H1 (cell line): ENCODE results near the gene NMNAT3. TPM values are rescaled to one million over a fixed set of nuclear protein-coding genes. Genes with fewer than 3 reads are reported as not detected.

Experiments used
- CTCF ChIA-PET: fragments of 300-600 bp; sonication (Branson Sonifier 250); formaldehyde crosslinking; loops from one replicate; lab custom pipeline; 2021; ENCODE audit not compliant: partially characterized antibody; lab: Charles Lee
- POLR2A ChIA-PET: fragments of 300-600 bp; sonication (Branson Sonifier 250); formaldehyde crosslinking; loops from one replicate; lab custom pipeline; 2021; ENCODE audit warnings: inconsistent platforms; ENCODE audit not compliant: partially characterized antibody; lab: Charles Lee
- DNase-seq, 2 experiments: peaks; one replicate each; pipeline versions ENCODE4 v3.0.0 to v3.0.0-alpha.2; 2010 to 2022; ENCODE audit warnings: low spot score in 2 of 2, low read depth in 1 of 2, mixed read lengths in 1 of 2
- FAIRE-seq: peaks from 2 replicates; lab custom pipeline; 2011; peaks lifted over from hg19 to GRCh38; lab: Jason Lieb, UNC
- H2AFZ ChIP-seq: 2 replicates; pipeline ENCODE4 v1.8.1; 2012; ENCODE audit warnings: low read length, inconsistent platforms
- H2AK5ac ChIP-seq: 2 replicates; pipeline ENCODE4 v1.6.1; 2013; ENCODE audit warnings: low read depth, low read length
- H2BK120ac ChIP-seq: replicated peaks from 2 replicates; pipeline ENCODE3; 2013; ENCODE audit warnings: low read depth, low read length, inconsistent platforms
- H2BK12ac ChIP-seq: 2 replicates; pipeline ENCODE4 v1.6.1; 2013; ENCODE audit warnings: low read depth, low read length
- H2BK15ac ChIP-seq: 2 replicates; pipeline ENCODE4 v1.6.1; 2013; ENCODE audit warnings: low read length
- H2BK20ac ChIP-seq: 2 replicates; pipeline ENCODE4 v1.6.1; 2013; ENCODE audit warnings: low read length
- H2BK5ac ChIP-seq: 2 replicates; pipeline ENCODE4 v1.6.1; 2013; ENCODE audit warnings: low read depth, low read length
- H3K14ac ChIP-seq: 2 replicates; pipeline ENCODE4 v1.6.1; 2013; ENCODE audit warnings: inconsistent platforms; ENCODE audit not compliant: insufficient read length
- H3K18ac ChIP-seq: 2 replicates; pipeline ENCODE4 v1.6.1; 2013; ENCODE audit warnings: low read length; ENCODE audit errors: extremely low read depth
- H3K23ac ChIP-seq: 2 replicates; pipeline ENCODE4 v1.6.1; 2013; ENCODE audit warnings: inconsistent platforms; ENCODE audit not compliant: insufficient read length
- H3K23me2 ChIP-seq: 2 replicates; pipeline ENCODE4 v1.6.1; 2013; ENCODE audit warnings: low read depth, low read length
- H3K27ac ChIP-seq: 2 replicates; pipeline ENCODE4 v1.6.1; 2011; ENCODE audit warnings: low read depth, low read length, inconsistent platforms
- H3K27me3 ChIP-seq, 4 experiments: replicated peaks in 1 of 4; 1 replicate in 1 of 4; 2 replicates in 3 of 4; pipeline versions ENCODE4 v1.6.1 to v1.8.1; 2011 to 2013; ENCODE audit warnings: low read length in 3 of 4, mild to moderate bottlenecking in 3 of 4, inconsistent platforms in 2 of 4, mixed read lengths in 2 of 4, moderate library complexity in 1 of 4; ENCODE audit not compliant: control insufficient read depth in 3 of 4, insufficient read depth in 3 of 4; ENCODE audit errors: extremely low read depth in 1 of 4
- H3K36me3 ChIP-seq, 4 experiments: 2 replicates each; pipeline versions ENCODE4 v1.6.1 to v1.8.1; 2011 to 2013; ENCODE audit warnings: mild to moderate bottlenecking in 4 of 4, low read length in 3 of 4, moderate library complexity in 2 of 4, control low read depth in 1 of 4, inconsistent platforms in 1 of 4; ENCODE audit not compliant: insufficient read depth in 4 of 4, control insufficient read depth in 2 of 4
- H3K4ac ChIP-seq: replicated peaks from 2 replicates; pipeline ENCODE3; 2013; ENCODE audit warnings: low read length, low read depth, mixed read lengths, inconsistent platforms; ENCODE audit not compliant: insufficient read length
- H3K4me1 ChIP-seq, 4 experiments: replicated peaks in 1 of 4; 1 replicate in 1 of 4; 2 replicates in 3 of 4; pipeline versions ENCODE4 v1.6.1 to v1.8.1; 2011 to 2013; ENCODE audit warnings: low read length in 3 of 4, inconsistent platforms in 2 of 4, mixed read lengths in 1 of 4; ENCODE audit not compliant: insufficient read depth in 4 of 4, control insufficient read depth in 3 of 4
- H3K4me2 ChIP-seq, 2 experiments: 2 replicates each; pipeline versions ENCODE4 v1.6.1 to v1.8.1; 2011 to 2013; ENCODE audit warnings: low read depth in 2 of 2, low read length in 2 of 2, control low read depth in 1 of 2, inconsistent platforms in 1 of 2, mild to moderate bottlenecking in 1 of 2; ENCODE audit not compliant: insufficient read depth in 1 of 2
- H3K4me3 ChIP-seq, 4 experiments: fragments of 200-600, 300-600 bp in 1 of 4; sonication (generic), shearing (Covaris generic), sonication (Bioruptor Twin) in 1 of 4; 2 replicates each; pipeline versions ENCODE4 v1.5.1 to v1.8.1; 2011 to 2016; ENCODE audit warnings: low read length in 4 of 4, low read depth in 3 of 4, control low read depth in 2 of 4, inconsistent platforms in 2 of 4, mild to moderate bottlenecking in 2 of 4, mixed read lengths in 1 of 4, moderate library complexity in 1 of 4; ENCODE audit not compliant: insufficient read depth in 2 of 4; ENCODE audit errors: extremely low read depth in 1 of 4
- H3K56ac ChIP-seq: replicated peaks from 2 replicates; pipeline ENCODE3; 2013; ENCODE audit warnings: low read depth, mild to moderate bottlenecking, mixed read lengths, low read length, inconsistent platforms; ENCODE audit not compliant: insufficient read length
- H3K79me1 ChIP-seq: 2 replicates; pipeline ENCODE4 v1.6.1; 2013; ENCODE audit warnings: low read depth, low read length, control low read depth
- H3K79me2 ChIP-seq, 2 experiments: 2 replicates each; pipeline versions ENCODE4 v1.6.1 to v1.8.1; 2012 to 2013; ENCODE audit warnings: low read length in 2 of 2, mild to moderate bottlenecking in 2 of 2, inconsistent platforms in 1 of 2; ENCODE audit not compliant: insufficient read depth in 2 of 2, control insufficient read depth in 1 of 2
- H3K9ac ChIP-seq, 4 experiments: replicated peaks in 1 of 4; 1 replicate in 1 of 4; 2 replicates in 3 of 4; pipeline versions ENCODE4 v1.6.1 to v1.8.1; 2011 to 2013; ENCODE audit warnings: low read depth in 3 of 4, low read length in 3 of 4, control low read depth in 2 of 4, mild to moderate bottlenecking in 2 of 4, moderate library complexity in 2 of 4, inconsistent platforms in 1 of 4; ENCODE audit errors: extremely low read depth in 1 of 4
- H3K9me3 ChIP-seq, 2 experiments: 2 replicates each; pipeline versions ENCODE4 v1.6.1 to v1.8.1; 2012 to 2013; ENCODE audit warnings: mild to moderate bottlenecking in 2 of 2, moderate library complexity in 2 of 2, control low read depth in 1 of 2, inconsistent platforms in 1 of 2, low read depth in 1 of 2, low read length in 1 of 2, mixed read lengths in 1 of 2; ENCODE audit not compliant: insufficient read depth in 2 of 2
- H4K20me1 ChIP-seq, 2 experiments: replicated peaks in 1 of 2; 2 replicates each; pipeline versions ENCODE3 to v1.8.1; 2011 to 2013; ENCODE audit warnings: inconsistent platforms in 2 of 2, low read length in 2 of 2, mild to moderate bottlenecking in 1 of 2; ENCODE audit not compliant: insufficient read depth in 2 of 2, control insufficient read depth in 1 of 2
- H4K5ac ChIP-seq: 2 replicates; pipeline ENCODE4 v1.6.1; 2013; ENCODE audit warnings: low read length, low read depth, mixed read lengths, inconsistent platforms; ENCODE audit not compliant: insufficient read length
- H4K8ac ChIP-seq: 2 replicates; pipeline ENCODE4 v1.8.0; 2013; ENCODE audit warnings: mild to moderate bottlenecking, moderate library complexity, low read length, inconsistent platforms; ENCODE audit not compliant: insufficient read depth; ENCODE audit errors: extremely low read depth
- H4K91ac ChIP-seq: replicated peaks from 2 replicates; pipeline ENCODE3; 2013; ENCODE audit warnings: low read length, mixed read lengths, inconsistent platforms; ENCODE audit not compliant: insufficient read length
- CHD1 ChIP-seq: IDR thresholded peaks from 2 replicates; pipeline ENCODE4 v1.6.1; 2012; ENCODE audit warnings: low read depth, low read length, improper control_type of control experiment
- CHD2 ChIP-seq: IDR thresholded peaks from 2 replicates; pipeline ENCODE4 v1.6.1; 2012; ENCODE audit warnings: low read length, improper control_type of control experiment
- E2F6 ChIP-seq: IDR thresholded peaks from 2 replicates; pipeline ENCODE4 v1.6.1; 2012; ENCODE audit warnings: inconsistent platforms
- EZH2 ChIP-seq: fragments of 200-600 bp; sonication (generic); IDR thresholded peaks from 2 replicates; pipeline ENCODE4 v1.7.1; 2012; ENCODE audit warnings: low read depth, mild to moderate bottlenecking, moderate library complexity, low read length, inconsistent platforms; ENCODE audit not compliant: severe bottlenecking
- FOSL1 ChIP-seq: IDR thresholded peaks from 2 replicates; pipeline ENCODE4 v1.6.1; 2011; ENCODE audit warnings: mild to moderate bottlenecking, low read depth, low read length, moderate library complexity; ENCODE audit not compliant: insufficient read depth
- HDAC2 ChIP-seq, 2 experiments: fragments of 300-600 bp in 1 of 2; sonication (generic) in 1 of 2; IDR thresholded peaks; 2 replicates each; pipeline ENCODE4 v1.6.1; 2011 to 2012; ENCODE audit warnings: low read depth in 2 of 2, low read length in 2 of 2, mild to moderate bottlenecking in 2 of 2, moderate library complexity in 2 of 2, borderline replicate concordance in 1 of 2, inconsistent platforms in 1 of 2
- KDM4A ChIP-seq: IDR thresholded peaks from one replicate; pipeline ENCODE4 v1.7.1; 2012; ENCODE audit warnings: low read depth, mild to moderate bottlenecking, moderate library complexity, low read length, inconsistent platforms; ENCODE audit not compliant: severe bottlenecking
- MAFK ChIP-seq: IDR thresholded peaks from 2 replicates; pipeline ENCODE4 v1.6.1; 2012; ENCODE audit warnings: low read depth, mild to moderate bottlenecking, improper control_type of control experiment, low read length
- SP4 ChIP-seq: IDR thresholded peaks from 2 replicates; pipeline ENCODE4 v1.6.1; 2012; ENCODE audit warnings: low read length, inconsistent platforms
- TCF12 ChIP-seq: IDR thresholded peaks from 2 replicates; pipeline ENCODE4 v1.6.1; 2011; ENCODE audit warnings: low read depth, mild to moderate bottlenecking, low read length
- WGBS, 2 experiments: shearing (Covaris generic) in 1 of 2; methylation state at CpG; one replicate each; pipeline versions ENCODE4 v1.1.6 to v1.1.7; 2013 to 2015; ENCODE audit warnings: low lambda C conversion rate in 2 of 2, mixed read lengths in 2 of 2, inconsistent platforms in 1 of 2, low coverage in 1 of 2, missing lambda C conversion rate in 1 of 2; ENCODE audit not compliant: insufficient replicate concordance in 2 of 2, insufficient coverage in 1 of 2, insufficient read length in 1 of 2; ENCODE audit errors: extremely low coverage in 1 of 2, missing lambda C conversion rate in 1 of 2; 5-methylcytosine and 5-hydroxymethylcytosine counted together
- polyA plus RNA-seq, 7 experiments: library from polyadenylated mRNA; depleted of rRNA in 3 of 7; stranded (reverse) in 5 of 7; unstranded in 2 of 7; fragments of >200 nt in 5 of 7; fragments of 200-250 nt in 2 of 7; gene quantifications; 1 replicate in 5 of 7; 2 replicates in 1 of 7; 4 replicates in 1 of 7; pipeline versions ENCODE4 v1.2.1 to v1.2.3, GENCODE V29; 2011 to 2013; ENCODE audit warnings: missing spikeins in 2 of 7, mixed read lengths in 2 of 7
- total RNA-seq: library from RNA; stranded (reverse); fragmentation: NEBNext Ultra II Directional; extraction: Animal tissue kit (Norgen Biotek cat#: 25700); gene quantifications from 2 replicates; pipeline ENCODE4 v1.2.1, GENCODE V29; 2021

The NMNAT3 gene
- total and polyA plus RNA-seq, 2 of the 8 experiments (the other 6 are each of a cell fraction or from before 2014, with no cell fraction given): 4.2 to 4.3 TPM

DNA sequence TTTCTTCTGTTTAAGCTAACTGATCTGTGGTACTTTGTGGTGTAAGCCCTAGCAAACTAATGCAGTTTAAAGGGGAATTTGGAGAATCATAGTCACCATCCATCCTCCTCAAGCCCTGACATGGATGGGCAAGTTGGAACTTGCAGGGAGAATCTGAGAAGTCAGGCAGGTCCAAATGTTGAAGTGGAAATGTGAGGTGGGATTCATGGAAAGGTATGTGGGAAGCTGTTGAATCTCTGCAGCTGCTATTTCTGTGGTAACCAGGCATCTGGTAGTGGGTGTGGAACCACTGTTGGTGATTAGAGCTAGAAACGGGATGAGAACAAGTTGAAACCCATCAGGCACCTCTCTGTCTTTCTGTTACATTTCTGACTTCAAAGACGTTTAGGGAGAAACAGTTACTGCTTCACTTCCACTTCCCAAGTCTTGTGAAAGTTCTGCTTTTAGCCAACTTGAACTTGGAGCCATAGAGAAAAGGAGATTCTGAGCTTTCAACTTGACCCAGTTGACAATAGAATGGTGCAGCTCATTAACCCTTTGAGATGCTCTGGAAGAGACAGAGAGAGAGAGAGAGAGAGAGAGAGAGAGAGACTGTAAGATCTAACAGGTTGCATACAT is 38.1 kb upstream of the NMNAT3 start:
- Histone ChIP-seq H3K4me3 (no peak overlapping the region), H3K18ac (no peak overlapping the region), H2AFZ (no peak overlapping the region), H3K79me2 (no peaks in the 10 kb centered on the region), H3K4ac (no peak overlapping the region), H3K9ac (no peak overlapping the region), H2BK120ac (no peak overlapping the region), H4K8ac (no peak overlapping the region), H3K27ac (no peak overlapping the region), H3K27me3 (no peaks in the 10 kb centered on the region), H4K5ac (no peak overlapping the region), H3K36me3 (no peaks in the 10 kb centered on the region), H3K79me1 (no peaks in the 10 kb centered on the region), H3K23me2 (no peaks in the 10 kb centered on the region), H2BK12ac (no peak overlapping the region), H2BK20ac (no peak overlapping the region), H3K4me2 (no peak overlapping the region), H3K56ac (no peak overlapping the region), H4K91ac (no peak overlapping the region), H3K14ac (no peak overlapping the region), H3K23ac (no peak overlapping the region), H2AK5ac (no peak overlapping the region), H4K20me1 (no peaks in the 10 kb centered on the region), H2BK15ac (no peak overlapping the region), H3K4me1 (peaks cover 0 to 5% (median 2%) of the 10 kb centered on the region in 4 experiments; a peak in 3 of 7 replicates), H2BK5ac (no peak overlapping the region), H3K9me3 (no peaks in the 10 kb centered on the region)
- ChIA-PET POLR2A (no interaction called here), CTCF (interaction anchor here (0.6 to 2.1 kb wide), 10 partner anchors 10 to 218 kb away, joined by 3 to 10 read pairs (median 3); no protein-coding TSS in a partner anchor)
- 87% methylated on average over 2 of the region's 2 CpGs; no CpG with 5 or more reads in 1 of the 2 experiments for WGBS, 2 experiments
- TF ChIP-seq CHD2 (no peak), E2F6 (no peak), KDM4A (no peak), FOSL1 (no peak), HDAC2 (IDR thresholded peaks at IDR 0.05; ENCODE audit: borderline replicate concordance in 1 of 2, low read depth in 2 of 2, low read length in 2 of 2) (no peak), SP4 (no peak), EZH2 (no peak), TCF12 (no peak), MAFK (no peak), CHD1 (no peak)
- FAIRE-seq: no peak
- no peak for DNase-seq
